Neural cell (in vitro differentiated cells): ENCODE measurements around the gene GPATCH4. TPM values are rescaled to one million over a fixed set of nuclear protein-coding genes. Genes with fewer than 3 reads are reported as not detected.

ENCODE experiments used
- H2AFZ ChIP-seq: fragments of 200-600, 300-800 bp; sonication (generic), shearing (Covaris generic); 2 replicates; pipeline ENCODE4 v1.6.0; 2014; ENCODE audit warnings: low read depth, mild to moderate bottlenecking, antibody characterized with exemption, low read length, moderate library complexity
- H3F3A ChIP-seq: fragments of 200-600 bp; shearing (Covaris generic); 2 replicates; pipeline ENCODE4 v1.6.1; 2016; ENCODE audit warnings: mild to moderate bottlenecking, moderate library complexity, mixed read lengths, antibody characterized with exemption, low read length; ENCODE audit not compliant: insufficient read depth, poor library complexity, severe bottlenecking
- H3K27ac ChIP-seq: fragments of 200-600, 300-800 bp; sonication (generic), shearing (Covaris generic); 2 replicates; pipeline ENCODE4 v1.5.1; 2014; ENCODE audit warnings: mild to moderate bottlenecking, low read length, moderate library complexity
- H3K27me3 ChIP-seq: fragments of 300-800, 200-600 bp; sonication (generic), shearing (Covaris generic); 2 replicates; pipeline ENCODE4 v1.6.0; 2014; ENCODE audit warnings: mild to moderate bottlenecking, low read depth, low read length, moderate library complexity; ENCODE audit not compliant: insufficient read depth
- H3K36me3 ChIP-seq: fragments of 300-800, 200-600 bp; sonication (generic), shearing (Covaris generic); 2 replicates; pipeline ENCODE4 v1.5.1; 2014; ENCODE audit warnings: mild to moderate bottlenecking, antibody characterized with exemption, low read length, moderate library complexity; ENCODE audit not compliant: insufficient read depth
- H3K4me2 ChIP-seq: fragments of 300-800, 200-600 bp; sonication (generic), shearing (Covaris generic); 2 replicates; pipeline ENCODE4 v1.6.0; 2014; ENCODE audit warnings: mild to moderate bottlenecking, low read length
- H3K4me3 ChIP-seq: fragments of 300-800, 200-600 bp; sonication (generic), shearing (Covaris generic); 2 replicates; pipeline ENCODE4 v1.5.1; 2014; ENCODE audit warnings: mild to moderate bottlenecking, low read length, moderate library complexity
- H3K79me2 ChIP-seq: fragments of 200-600 bp; shearing (Covaris generic); replicated peaks from 2 replicates; pipeline ENCODE4 v1.6.0; 2014; ENCODE audit warnings: mild to moderate bottlenecking, low read length, moderate library complexity; ENCODE audit not compliant: insufficient read depth
- H3K9ac ChIP-seq: fragments of 300-800, 200-600 bp; sonication (generic), shearing (Covaris generic); 2 replicates; pipeline ENCODE4 v1.6.1; 2016; ENCODE audit warnings: mild to moderate bottlenecking, low read length, mixed read lengths
- H3K9me2 ChIP-seq: fragments of 200-600 bp; shearing (Covaris generic); 2 replicates; pipeline ENCODE4 v1.6.1; 2016; ENCODE audit warnings: mild to moderate bottlenecking, low read length, mixed read lengths; ENCODE audit not compliant: insufficient read depth
- H3K9me3 ChIP-seq: fragments of 200-600, 300-800 bp; sonication (generic), shearing (Covaris generic); 2 replicates; pipeline ENCODE4 v1.6.1; 2016; ENCODE audit warnings: mild to moderate bottlenecking, mixed run types, low read length, moderate library complexity, mixed read lengths
- H4K20me1 ChIP-seq: fragments of 200-600 bp; shearing (Covaris generic); 2 replicates; pipeline ENCODE4 v1.6.1; 2016; ENCODE audit warnings: mild to moderate bottlenecking, mixed run types; ENCODE audit not compliant: insufficient read depth
- CTCF ChIP-seq: fragments of 450-650 bp; IDR thresholded peaks from 2 replicates; pipeline ENCODE4 v1.5.1; 2014; ENCODE audit warnings: antibody characterized with exemption, mild to moderate bottlenecking, moderate library complexity; ENCODE audit not compliant: poor library complexity, severe bottlenecking
- EP300 ChIP-seq: fragments of 450-650 bp; conservative IDR thresholded peaks from 2 replicates; pipeline ENCODE4 v1.6.1; 2014; ENCODE audit warnings: antibody characterized with exemption, mild to moderate bottlenecking, moderate library complexity; ENCODE audit not compliant: poor library complexity, severe bottlenecking
- EZH2 ChIP-seq: fragments of 200-600, 300-800 bp; shearing (Covaris generic), sonication (generic); IDR thresholded peaks from 2 replicates; pipeline ENCODE4 v1.6.1; 2014; ENCODE audit warnings: antibody characterized with exemption, low read length, borderline replicate concordance, mild to moderate bottlenecking; ENCODE audit not compliant: insufficient read depth, poor library complexity, severe bottlenecking
- MXI1 ChIP-seq: fragments of 450-650 bp; conservative IDR thresholded peaks from 2 replicates; pipeline ENCODE4 v1.6.1; 2014; ENCODE audit warnings: antibody characterized with exemption, mild to moderate bottlenecking; ENCODE audit not compliant: poor library complexity, severe bottlenecking
- POLR2AphosphoS5 ChIP-seq: IDR thresholded peaks from 2 replicates; pipeline ENCODE4 v1.6.1; 2012
- RAD21 ChIP-seq: fragments of 450-650 bp; conservative IDR thresholded peaks from 2 replicates; pipeline ENCODE4 v1.6.1; 2014; ENCODE audit warnings: antibody characterized with exemption, mild to moderate bottlenecking, moderate library complexity
- REST ChIP-seq: IDR thresholded peaks from 2 replicates; pipeline ENCODE4 v1.6.1; 2012; ENCODE audit warnings: borderline replicate concordance
- SMC3 ChIP-seq: fragments of 450-650 bp; conservative IDR thresholded peaks from 2 replicates; pipeline ENCODE4 v1.6.1; 2014; ENCODE audit warnings: antibody characterized with exemption, mild to moderate bottlenecking, moderate library complexity; ENCODE audit not compliant: poor library complexity
- TAF1 ChIP-seq: IDR thresholded peaks from 2 replicates; pipeline ENCODE4 v1.6.1; 2012; ENCODE audit warnings: low read depth
- polyA plus RNA-seq: library from polyadenylated mRNA; depleted of rRNA; stranded (reverse); fragments of >200 nt; gene quantifications from 2 replicates; pipeline ENCODE4 v1.2.3, GENCODE V29; 2014

Gene GPATCH4
- polyA plus RNA-seq, 1 donor from 2014 or later = 3.9 TPM

GRCh38 chr1:156579472-156579871 lies 21.8 kb downstream of the GPATCH4 start, which contains the start of gene TTC24:
TSS of gene TTC24 (plus strand) at chr1:156579723. CDS start at chr1:156581365, 1,642 bp downstream.
- no peak for TF ChIP-seq SMC3
- TF ChIP-seq TAF1 = no peak
- no peak for TF ChIP-seq CTCF
- no peak for TF ChIP-seq EZH2
- no peak for TF ChIP-seq POLR2AphosphoS5
- TF ChIP-seq REST = no peak
- no peak for TF ChIP-seq EP300
- TF ChIP-seq MXI1 = no peak
- no peak for TF ChIP-seq RAD21
- Histone ChIP-seq H3K9ac (no peak within 1 kb of the TSS), H3K9me2 (no peaks in the 10 kb centered on the region), H3K4me3 (no peak within 1 kb of the TSS), H3F3A (no peaks in the 10 kb centered on the region), H3K79me2 (no peaks in the 10 kb centered on the region), H3K36me3 (no peaks in the 10 kb centered on the region), H4K20me1 (no peaks in the 10 kb centered on the region), H2AFZ (no peak within 1 kb of the TSS), H3K27me3 (no peaks in the 10 kb centered on the region), H3K27ac (no peak within 1 kb of the TSS), H3K4me2 (no peak within 1 kb of the TSS), H3K9me3 (no peaks in the 10 kb centered on the region)

- Histone ChIP-seq H2AFZ (no peak overlapping the region), H3K9me2 (no peaks in the 10 kb centered on the region), H3K36me3 (no peaks in the 10 kb centered on the region), H3F3A (no peaks in the 10 kb centered on the region), H3K4me3 (no peak overlapping the region), H3K79me2 (no peaks in the 10 kb centered on the region), H4K20me1 (no peaks in the 10 kb centered on the region), H3K9ac (no peak overlapping the region), H3K4me2 (no peak overlapping the region), H3K27ac (no peak overlapping the region), H3K9me3 (no peaks in the 10 kb centered on the region), H3K27me3 (no peaks in the 10 kb centered on the region)
- TF ChIP-seq EP300 = no peak
- no peak for TF ChIP-seq EZH2
- no peak for TF ChIP-seq POLR2AphosphoS5
- TF ChIP-seq REST = no peak
- no peak for TF ChIP-seq CTCF
- TF ChIP-seq TAF1 = no peak
- TF ChIP-seq RAD21 = no peak
- TF ChIP-seq SMC3 = no peak
- no peak for TF ChIP-seq MXI1
Observed at GRCh38 chr1:156578055-156578454, 23.2 kb downstream of the GPATCH4 start.
